Activated naive CD4-positive, alpha-beta T cell treated with anti-CD3 and anti-CD28 coated beads, Interleukin-2, amount 50 U/mL, for 72 hours (primary cell): ENCODE measurements around the gene JAKMIP1. TPM values are rescaled to one million over a fixed set of nuclear protein-coding genes. Genes with fewer than 3 reads are reported as not detected.
"Not testable (repeated sequence)": the region's sequence is repeated elsewhere in the genome, so short reads cannot be mapped to it uniquely, and the experiment has no call there.

ENCODE experiments used
- ATAC-seq, 2 donors: fragments of 150-1000 bp; cut with Tn5 transposase; 2 replicates each; pipeline ENCODE4 v1.10.0; 2021; ENCODE audit warnings: mild to moderate bottlenecking in 2 of 2, moderate library complexity in 2 of 2
- DNase-seq, 2 donors: peaks; one replicate each; pipeline ENCODE4 v3.0.0; 2021 to 2022; ENCODE audit warnings: low spot score in 2 of 2
- H3K27ac Mint-ChIP-seq, 2 donors: one replicate each; pipeline ENCODE4 v1.8.0; 2022; ENCODE audit warnings: mild to moderate bottlenecking in 2 of 2, mixed read lengths in 2 of 2
- H3K36me3 Mint-ChIP-seq, 2 donors: one replicate each; pipeline ENCODE4 v1.8.0; 2022; ENCODE audit warnings: mixed read lengths in 2 of 2
- H3K9me3 Mint-ChIP-seq, 2 donors: one replicate each; pipeline ENCODE4 v1.8.0; 2022; ENCODE audit warnings: mixed read lengths in 2 of 2
- total RNA-seq, 2 donors: library from RNA; stranded (reverse); gene quantifications; one replicate each; pipeline ENCODE4 v1.2.3, GENCODE V29; 2022

JAKMIP1 gene
- total RNA-seq, 2 donors from 2014 or later = 1.3 to 7.4 TPM

DNA sequence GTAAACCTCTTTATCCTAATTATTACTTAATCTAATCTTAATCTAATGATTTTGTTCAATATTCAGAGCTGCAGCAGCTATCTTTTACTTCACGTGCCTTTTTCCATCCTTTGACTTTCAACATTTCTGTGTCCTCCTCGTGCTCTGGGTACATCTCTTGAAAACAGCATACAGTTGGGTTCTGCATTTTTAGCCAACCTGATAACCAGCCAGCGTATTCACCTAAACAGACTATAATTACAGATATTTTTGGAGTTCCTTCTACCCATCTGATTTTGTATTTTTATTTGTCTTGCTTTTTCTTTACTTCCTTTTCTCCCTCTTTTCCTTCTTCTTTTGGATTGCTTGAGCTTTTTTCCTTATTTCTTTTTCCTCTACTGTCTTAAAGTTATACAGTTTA is 16.2 kb upstream of the JAKMIP1 start:
- Mint-ChIP-seq H3K36me3 (peaks cover 0 to 10% of the 10 kb centered on the region in 2 donors), H3K27ac (no peak overlapping the region), H3K9me3 (no peaks in the 10 kb centered on the region)
- no peak for DNase-seq
- ATAC-seq = no peak

DNA sequence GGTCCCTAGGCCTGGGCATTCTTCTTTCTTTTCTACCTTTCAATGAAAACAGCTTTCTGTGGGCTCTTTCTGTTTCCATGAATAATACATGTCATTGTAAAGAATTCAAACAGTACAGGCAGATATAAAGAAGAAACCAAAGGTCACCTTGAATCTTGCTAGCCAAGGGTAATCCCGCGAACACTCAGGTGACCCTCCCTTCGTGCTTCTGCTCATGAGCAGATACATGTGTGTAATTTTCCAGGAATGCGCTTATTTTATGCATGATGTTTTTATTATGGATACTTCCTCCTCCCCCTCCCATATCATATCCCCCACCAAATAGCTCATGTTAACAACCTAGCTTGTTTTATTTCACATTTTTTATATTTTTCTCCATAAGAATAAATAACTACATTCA is 9.6 kb upstream of the JAKMIP1 start:
- H3K36me3 Mint-ChIP-seq = no peaks in the 10 kb centered on the region

DNA sequence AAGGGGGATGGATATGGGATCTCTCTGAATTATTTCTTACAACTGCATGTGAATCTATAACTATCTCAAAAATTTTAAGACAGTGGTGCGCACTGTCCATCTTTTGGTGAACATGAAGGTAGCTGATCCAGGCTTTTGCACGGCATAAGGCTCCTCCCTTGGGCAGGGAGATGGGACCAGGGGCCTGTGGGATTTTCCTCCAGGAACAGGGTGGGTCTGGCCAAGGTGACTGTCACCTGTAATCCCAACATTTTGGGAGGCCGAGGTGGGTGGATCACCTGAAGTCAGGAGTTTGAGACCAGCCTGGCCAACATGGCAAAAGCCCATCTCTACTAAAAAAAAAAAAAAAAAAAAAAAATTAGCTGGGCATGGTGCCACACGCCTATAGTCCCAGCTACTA is 8.9 kb upstream of the JAKMIP1 start:
- H3K36me3 Mint-ChIP-seq, H3K9me3 Mint-ChIP-seq, DNase-seq, H3K27ac Mint-ChIP-seq, ATAC-seq: not testable (repeated sequence)

More for the DNA sequence above, 9.6 kb upstream of the JAKMIP1 start:
- ATAC-seq (no peak), DNase-seq (no peak)
- H3K9me3 Mint-ChIP-seq = no peaks in the 10 kb centered on the region
- no peak overlapping the region for H3K27ac Mint-ChIP-seq

DNA sequence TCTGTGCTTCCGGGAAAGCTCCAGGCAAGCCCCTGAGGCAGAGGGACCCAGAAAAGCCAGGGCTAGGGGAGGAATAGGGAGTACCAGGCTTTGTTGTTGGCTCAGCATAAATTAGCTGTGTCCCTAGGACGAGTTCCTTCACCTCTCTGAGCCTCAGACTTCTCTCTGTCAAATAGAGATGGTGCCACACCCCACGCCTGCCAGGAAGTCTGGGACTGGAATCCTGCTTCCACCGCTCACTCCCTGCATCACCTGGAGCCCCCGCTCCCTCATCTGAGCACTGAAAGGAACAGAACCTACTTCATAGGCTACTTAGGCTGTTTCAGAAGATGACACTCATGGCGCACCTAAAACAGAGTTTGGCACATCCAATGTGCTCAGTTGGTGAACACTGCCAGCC is 8.1 kb upstream of the JAKMIP1 start:
- H3K27ac Mint-ChIP-seq = no peak overlapping the region
- no peak for DNase-seq
- no peaks in the 10 kb centered on the region for H3K9me3 Mint-ChIP-seq
- no peaks in the 10 kb centered on the region for H3K36me3 Mint-ChIP-seq
- no peak for ATAC-seq

DNA sequence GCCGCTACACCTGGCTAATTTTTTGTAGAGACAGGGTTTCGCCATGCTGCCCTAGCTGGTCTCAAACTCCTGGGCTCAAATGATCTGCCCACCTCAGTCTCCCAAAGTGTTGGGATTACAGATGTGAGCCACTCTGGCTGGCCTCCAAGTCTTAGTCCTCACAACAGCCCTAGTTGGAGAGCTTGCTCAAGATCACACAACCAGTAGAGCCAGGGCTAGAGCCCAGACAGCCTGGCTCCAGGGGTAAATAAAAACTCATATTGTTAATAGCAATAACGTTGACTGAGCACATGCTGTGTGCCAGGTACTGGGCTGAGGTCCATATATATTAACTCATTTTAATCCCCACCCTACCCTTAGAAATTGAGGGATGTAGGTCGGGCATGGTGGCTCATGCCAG is 7.3 kb upstream of the JAKMIP1 start:
- Mint-ChIP-seq H3K27ac (no peak overlapping the region), H3K9me3 (no peaks in the 10 kb centered on the region), H3K36me3 (no peaks in the 10 kb centered on the region)
- no peak for DNase-seq
- ATAC-seq = no peak

DNA sequence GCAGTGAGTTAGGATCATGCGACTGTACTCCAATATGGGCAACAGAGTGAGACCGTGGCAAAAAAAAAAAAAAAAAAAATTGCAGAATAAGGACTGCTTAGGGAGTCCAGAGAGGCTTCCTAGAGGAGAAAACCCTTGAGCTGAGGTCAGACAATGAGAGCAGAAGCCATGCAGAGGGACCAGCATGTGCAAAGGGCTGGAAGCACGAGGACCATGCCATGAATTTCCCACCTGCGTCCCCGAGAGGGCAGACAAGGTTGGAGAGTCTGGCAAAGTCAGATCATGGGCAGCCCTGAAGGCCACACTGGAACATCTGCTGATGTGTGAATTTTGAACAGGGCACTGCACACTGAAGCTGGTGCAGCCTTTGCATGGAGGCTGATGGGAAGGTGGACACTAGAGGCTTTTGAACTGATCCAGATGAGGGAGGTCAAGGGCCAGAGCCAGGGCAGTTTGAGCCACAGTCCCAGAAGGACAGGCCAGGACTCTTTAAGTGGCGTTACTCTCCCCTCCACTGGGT is 6.5 kb upstream of the JAKMIP1 start:
- H3K27ac Mint-ChIP-seq = no peak overlapping the region
- no peak for DNase-seq
- no peak for ATAC-seq
- peaks cover 0 to under 1% of the 10 kb centered on the region in 2 donors for H3K9me3 Mint-ChIP-seq
- H3K36me3 Mint-ChIP-seq = peaks cover 1% of the 10 kb centered on the region in 2 donors

DNA sequence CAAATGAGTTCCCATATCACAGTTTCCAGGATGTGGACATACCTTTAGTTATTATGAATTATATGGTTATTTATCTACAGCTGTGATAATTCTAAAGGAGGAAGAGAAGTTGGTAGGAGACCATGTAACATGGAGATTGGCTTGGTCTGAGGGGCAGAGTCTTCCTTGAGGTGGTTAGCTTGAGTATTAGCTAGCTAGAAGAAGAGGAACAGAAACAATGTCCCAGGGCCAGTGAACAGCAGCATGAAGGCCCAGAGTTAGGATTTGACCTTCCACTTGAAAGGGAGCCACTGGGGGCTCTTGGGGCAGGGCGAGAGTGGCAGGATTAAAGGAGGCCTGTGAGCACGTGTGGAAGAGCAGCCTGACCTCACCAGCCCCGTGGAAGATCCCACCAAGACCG is 5.6 kb upstream of the JAKMIP1 start:
- Mint-ChIP-seq H3K27ac (no peak overlapping the region), H3K9me3 (peaks cover 8 to 9% of the 10 kb centered on the region in 2 donors), H3K36me3 (peaks cover 10% of the 10 kb centered on the region in 2 donors)
- DNase-seq (no peak), ATAC-seq (no peak)

DNA sequence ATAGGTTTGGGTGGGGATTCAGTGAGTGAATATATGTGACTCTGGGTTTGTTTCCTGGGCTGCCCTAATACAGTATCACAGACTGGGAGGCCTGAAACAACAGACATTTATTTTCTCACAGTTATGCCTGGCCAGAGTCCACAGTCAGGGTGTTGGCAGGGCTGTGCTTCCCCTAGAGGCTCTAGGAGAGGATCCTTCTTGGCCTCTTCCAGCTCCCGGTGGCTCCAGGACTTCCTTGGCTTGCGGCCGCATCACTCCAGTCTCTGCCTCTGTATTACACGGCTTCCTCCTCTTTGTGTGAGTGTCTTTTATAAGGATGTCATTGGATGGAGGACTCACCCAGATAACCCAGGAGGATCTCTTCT is 5.2 kb upstream of the JAKMIP1 start:
- Mint-ChIP-seq H3K27ac (no peak overlapping the region), H3K36me3 (peaks cover 12% of the 10 kb centered on the region in 2 donors), H3K9me3 (peaks cover 9 to 11% of the 10 kb centered on the region in 2 donors)
- no peak for ATAC-seq
- no peak for DNase-seq

DNA sequence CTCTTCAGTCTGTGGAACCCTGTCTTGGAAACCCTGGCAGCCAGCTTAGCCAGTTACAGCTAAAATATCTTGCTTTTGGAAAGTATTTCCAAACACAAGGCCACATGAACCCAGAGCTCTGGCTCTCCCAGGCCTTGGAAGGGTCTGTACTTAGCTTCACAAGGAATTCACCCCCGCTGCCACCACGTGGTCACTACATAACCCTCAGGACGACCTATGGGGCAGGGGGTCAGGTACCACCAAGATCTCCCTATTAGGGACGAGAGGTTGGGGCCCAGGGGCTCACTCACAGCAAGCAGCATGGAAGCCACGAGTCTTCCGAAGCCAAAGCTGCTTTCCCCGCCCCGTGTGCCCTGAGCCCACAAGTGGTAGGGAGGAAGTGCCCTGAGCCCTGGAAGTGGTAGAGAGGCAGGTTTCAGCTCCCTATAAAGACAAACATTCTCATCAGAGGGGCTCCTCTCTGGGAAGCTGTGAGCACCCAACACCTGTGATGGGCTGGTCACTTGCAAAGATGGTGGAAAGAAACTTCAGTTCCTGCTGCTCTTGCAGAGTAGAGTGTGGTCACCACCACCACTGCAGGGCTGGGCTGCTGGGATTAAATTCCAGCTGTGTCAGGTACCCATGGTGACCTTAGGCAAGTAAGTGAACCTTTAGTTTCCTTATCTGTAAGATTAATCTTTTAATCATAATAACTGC is 4.7 kb upstream of the JAKMIP1 start:
- DNase-seq (no peak), ATAC-seq (no peak)
- Mint-ChIP-seq H3K36me3 (peaks cover 12% of the 10 kb centered on the region in 2 donors), H3K9me3 (peaks cover 9 to 11% of the 10 kb centered on the region in 2 donors), H3K27ac (no peak overlapping the region)

DNA sequence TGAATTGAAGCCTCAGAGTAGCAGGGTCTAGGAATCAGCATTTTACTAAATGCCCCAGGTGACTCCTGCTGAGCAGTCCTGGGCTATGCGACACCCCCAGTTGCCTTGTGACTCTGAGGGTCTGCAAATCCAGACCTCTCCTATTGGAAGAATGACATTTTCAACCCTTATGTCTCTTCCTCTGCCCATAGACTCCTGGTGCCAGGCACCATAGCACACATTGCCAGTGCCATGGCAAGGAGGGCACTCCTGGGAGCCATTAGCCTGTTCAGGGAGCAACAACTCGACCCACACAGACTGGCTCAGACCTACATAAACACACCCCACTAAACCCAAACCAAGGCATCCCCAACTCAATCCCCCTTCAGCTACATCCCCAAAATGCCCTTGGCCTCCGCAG is 3.7 kb upstream of the JAKMIP1 start:
- DNase-seq = no peak
- no peak overlapping the region for H3K27ac Mint-ChIP-seq
- peaks cover 12% of the 10 kb centered on the region in 2 donors for H3K36me3 Mint-ChIP-seq
- peaks cover 9 to 11% of the 10 kb centered on the region in 2 donors for H3K9me3 Mint-ChIP-seq
- no peak for ATAC-seq

DNA sequence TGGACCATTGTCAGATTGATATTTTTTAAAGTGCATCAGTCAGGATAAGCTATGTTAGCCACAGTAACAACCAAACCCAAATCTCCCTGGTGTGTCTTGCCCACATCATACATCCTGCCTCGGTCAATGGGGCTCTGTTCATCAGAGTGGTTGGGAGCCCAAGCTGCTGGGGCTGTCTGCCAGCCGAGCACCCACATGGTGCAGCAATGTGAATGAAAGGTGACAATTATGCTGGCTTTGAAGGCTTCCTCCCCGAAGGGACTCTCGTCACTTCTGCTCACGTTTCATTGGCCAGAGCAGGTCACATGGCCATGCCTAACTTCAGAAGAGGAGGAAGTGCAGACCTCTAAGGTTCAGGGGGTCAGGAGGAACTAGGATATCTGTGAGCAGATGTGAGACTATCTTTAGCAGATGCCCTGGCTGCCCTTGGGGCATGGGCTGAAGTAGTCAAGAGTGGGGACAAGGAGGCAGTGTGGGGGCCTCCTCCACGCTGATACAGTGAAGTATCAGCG is 1.3 kb upstream of the JAKMIP1 start:
- H3K27ac Mint-ChIP-seq = no peak overlapping the region
- DNase-seq = no peak

DNA sequence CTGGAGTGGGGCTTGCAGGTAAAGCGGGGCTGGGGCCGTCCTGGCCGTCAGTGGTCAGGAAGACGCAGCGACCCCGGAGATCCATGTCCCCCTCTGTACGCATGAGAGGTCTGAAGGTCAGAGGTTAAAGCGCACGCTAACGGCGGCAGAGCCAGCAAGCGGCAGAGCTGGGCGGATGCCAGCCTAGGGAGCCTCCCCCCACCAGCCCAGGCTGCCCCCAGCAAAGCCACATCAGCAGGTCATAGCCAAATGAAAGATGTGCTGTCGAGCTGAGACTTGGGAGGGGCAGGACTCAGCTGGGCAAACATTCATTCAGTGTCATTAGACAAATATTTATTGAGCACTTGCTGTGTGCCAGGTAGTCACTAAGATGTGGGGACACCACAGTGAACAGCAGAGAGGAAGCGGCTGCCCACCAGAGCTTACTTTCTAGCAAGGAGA is 593 bp upstream of the JAKMIP1 start:
- peaks cover 12% of the 10 kb centered on the region in 2 donors for H3K36me3 Mint-ChIP-seq
- ATAC-seq (peak in 1 of 2 donors; percentile 11), DNase-seq (no peak)
- peak overlapping the region in 1 of 2 donors; percentile 89 for H3K27ac Mint-ChIP-seq
- peaks cover 9 to 11% of the 10 kb centered on the region in 2 donors for H3K9me3 Mint-ChIP-seq

More for the DNA sequence above, 1.3 kb upstream of the JAKMIP1 start:
- no peak for ATAC-seq
- peaks cover 12% of the 10 kb centered on the region in 2 donors for H3K36me3 Mint-ChIP-seq
- H3K9me3 Mint-ChIP-seq = peaks cover 9 to 11% of the 10 kb centered on the region in 2 donors

DNA sequence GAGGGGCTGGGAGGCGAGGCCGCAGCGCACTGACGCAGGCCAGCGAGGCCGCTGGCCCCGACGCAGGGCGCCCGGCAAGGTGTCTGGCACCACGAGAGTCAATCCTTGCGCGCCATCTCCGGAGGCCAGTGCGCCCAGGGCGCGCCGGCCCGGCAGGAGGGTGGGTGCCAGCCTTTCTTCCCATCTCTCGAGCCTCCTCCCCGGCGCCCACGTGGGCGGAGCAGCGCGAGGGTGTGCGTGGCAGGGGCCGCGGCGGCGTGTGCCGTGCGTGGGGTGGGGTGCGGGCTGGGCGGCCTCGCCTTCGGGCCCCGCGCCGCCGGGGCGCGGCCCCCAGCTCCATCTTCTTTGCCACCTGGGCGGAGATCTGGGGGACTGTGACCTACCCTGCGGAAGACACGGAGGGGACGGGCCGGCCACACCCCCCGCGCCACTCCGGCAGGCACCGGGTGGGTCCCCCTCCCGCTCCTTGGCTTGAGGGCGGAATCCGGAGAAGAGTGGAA is 877 bp downstream of the JAKMIP1 start:
- ATAC-seq = no peak
- Mint-ChIP-seq H3K9me3 (peaks cover 9 to 11% of the 10 kb centered on the region in 2 donors), H3K27ac (no peak overlapping the region), H3K36me3 (peaks cover 12% of the 10 kb centered on the region in 2 donors)
- DNase-seq = no peak

DNA sequence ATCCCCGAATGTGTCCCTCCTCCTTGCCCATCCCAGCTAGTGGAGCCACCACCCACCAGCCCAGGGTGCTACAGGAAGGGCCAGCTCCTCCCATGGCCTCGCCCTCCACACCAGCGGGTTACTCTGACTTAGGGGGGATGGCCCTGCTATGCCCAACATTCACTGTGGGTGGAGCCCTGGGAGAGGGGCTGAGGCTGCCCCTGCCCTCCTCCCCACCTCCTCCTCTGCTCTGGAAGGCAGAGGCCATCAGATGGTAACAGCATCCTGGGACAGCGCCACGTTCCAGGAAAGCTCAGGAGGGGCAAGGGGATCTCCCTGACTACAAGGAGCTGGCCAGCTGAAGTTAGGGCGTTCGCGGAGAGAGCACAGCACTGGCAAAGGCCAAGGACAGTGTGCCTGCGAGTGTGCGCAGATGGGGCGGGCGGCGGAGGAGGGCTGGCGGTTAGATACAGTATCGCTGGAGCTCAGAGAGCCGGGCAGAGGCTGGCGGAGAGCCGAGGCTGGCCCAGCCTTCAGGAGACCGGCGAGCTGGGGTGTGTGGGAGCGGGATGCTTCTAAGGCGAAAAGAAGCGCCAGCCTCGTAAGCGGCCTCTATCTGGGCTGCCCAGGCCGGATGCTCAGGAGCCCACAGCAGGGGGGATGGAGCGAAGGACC is 1.5 kb downstream of the JAKMIP1 start:
- H3K36me3 Mint-ChIP-seq = peaks cover 12% of the 10 kb centered on the region in 2 donors
- no peak for DNase-seq
- peak in 1 of 2 donors; percentile 23 for ATAC-seq
- peaks cover 9 to 11% of the 10 kb centered on the region in 2 donors for H3K9me3 Mint-ChIP-seq
- H3K27ac Mint-ChIP-seq = peak overlapping the region in 1 of 2 donors; percentile 55

DNA sequence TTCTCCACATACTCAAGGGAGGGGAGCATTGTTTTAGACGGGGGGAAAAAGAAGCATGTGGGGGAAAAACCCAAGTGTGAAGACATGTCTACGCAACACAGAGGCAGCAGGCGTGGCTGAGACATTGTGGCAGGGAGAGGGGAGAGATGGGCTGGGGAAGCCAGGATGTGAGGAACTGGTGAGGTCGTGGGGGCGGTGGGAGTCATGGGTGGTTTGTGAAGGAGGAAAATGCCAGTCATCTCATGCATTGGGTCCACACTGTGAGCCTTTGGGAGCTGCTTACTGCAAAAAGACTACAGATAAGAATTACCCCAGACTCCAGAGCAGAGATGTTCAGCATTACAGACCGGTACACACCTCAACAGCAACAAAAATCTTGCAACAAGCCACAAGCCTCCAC is 2.1 kb downstream of the JAKMIP1 start:
- ATAC-seq (peak; percentile 57 to 70), DNase-seq (peak in 1 of 2 donors; percentile 44)
- Mint-ChIP-seq H3K9me3 (peaks cover 9 to 11% of the 10 kb centered on the region in 2 donors), H3K27ac (peak overlapping the region in 1 of 2 donors; percentile 12), H3K36me3 (peaks cover 12% of the 10 kb centered on the region in 2 donors)

DNA sequence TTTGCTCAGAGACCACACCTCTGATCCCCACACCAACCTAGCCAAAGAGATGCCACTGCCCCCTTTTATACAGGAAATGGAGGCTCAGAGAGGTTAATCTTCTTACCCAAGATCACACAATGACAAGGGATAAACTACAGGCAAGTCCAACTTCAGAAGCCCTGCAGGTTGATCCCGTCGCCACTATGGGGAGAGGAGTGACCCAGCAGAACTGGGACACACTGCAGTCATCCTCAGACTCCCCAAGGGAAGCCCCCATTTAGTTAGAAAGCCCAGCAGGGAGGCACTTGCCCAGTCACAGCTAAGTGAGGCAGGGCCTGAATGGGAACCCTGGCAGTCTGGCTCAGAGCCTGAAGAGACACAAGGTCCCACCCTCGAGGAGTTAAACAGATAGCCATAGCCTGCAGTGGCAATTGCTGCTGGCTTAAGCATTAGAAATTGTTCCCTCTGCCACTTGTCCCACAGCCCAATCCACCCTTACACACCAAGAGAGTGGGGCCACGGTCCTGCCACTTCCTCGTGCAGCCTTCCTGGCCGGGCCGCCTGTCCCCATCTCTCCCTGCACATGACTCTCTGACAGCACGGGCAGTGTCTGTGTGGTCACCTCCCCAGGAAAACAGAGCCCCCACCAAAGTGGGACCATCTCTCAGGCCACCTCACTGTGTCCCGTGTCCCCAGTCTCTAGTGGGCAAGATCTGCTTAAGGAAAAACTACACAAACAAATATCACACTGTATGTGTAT is 2.7 kb downstream of the JAKMIP1 start:
- no peak for DNase-seq
- Mint-ChIP-seq H3K9me3 (peaks cover 9 to 11% of the 10 kb centered on the region in 2 donors), H3K36me3 (peaks cover 12% of the 10 kb centered on the region in 2 donors), H3K27ac (peak overlapping the region in 1 of 2 donors; percentile 12)
- no peak for ATAC-seq
